ENCODE results near the gene PTRH2.

PTRH2 gene

DNA sequence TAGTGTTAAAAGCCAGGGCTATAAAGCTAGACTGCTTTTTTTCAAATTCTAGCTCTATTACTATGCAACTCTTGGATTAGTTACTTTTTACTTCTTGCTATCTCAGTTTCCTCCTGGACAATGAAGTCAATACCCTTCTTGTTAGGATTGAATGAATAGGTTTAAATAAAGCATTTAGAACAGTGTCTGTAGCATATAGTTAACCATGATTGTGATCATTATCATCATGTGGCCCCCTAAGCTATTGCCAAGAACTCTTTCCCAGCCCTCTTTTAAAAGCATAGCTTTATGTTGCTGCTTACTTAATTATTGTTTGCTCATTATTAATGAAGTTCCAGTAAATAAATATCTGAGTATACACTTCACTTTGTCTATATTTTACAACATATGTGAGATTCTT lies 4.7 kb upstream of the PTRH2 start:
- Histone ChIP-seq H3K4me2 (ENCODE audit: low read depth, low read length) (no peak overlapping the region), H3F3A (ENCODE audit: insufficient read depth, low read length) (peaks cover 7% of the 10 kb centered on the region; the same call in 1 of the 2 replicates), H3K27ac (ENCODE audit: low read length) (no peak overlapping the region), H3K4me3 (ENCODE audit: low read length) (no peak overlapping the region), H3K9me3 (replicated peaks; ENCODE audit: insufficient read depth, low read length) (no peaks in the 10 kb centered on the region), H3K9ac (ENCODE audit: low read length) (no peak overlapping the region), H3K36me3 (replicated peaks; ENCODE audit: insufficient read depth, low read length) (no peaks in the 10 kb centered on the region), H3K27me3 (replicated peaks; ENCODE audit: insufficient read depth, low read length) (no peaks in the 10 kb centered on the region), H3K9me2 (replicated peaks; ENCODE audit: insufficient read depth, low read length) (no peaks in the 10 kb centered on the region), H3K4me1 (ENCODE audit: low read length) (peaks cover 10% of the 10 kb centered on the region; the same call in 1 of the 2 replicates), H2AFZ (ENCODE audit: low read length) (no peak overlapping the region), H4K20me1 (ENCODE audit: insufficient read depth, low read length) (no peaks in the 10 kb centered on the region), H3K79me2 (ENCODE audit: low read length) (peaks cover 94% of the 10 kb centered on the region)
- no peak for DNase-seq
- TF ChIP-seq, protein P1, sequence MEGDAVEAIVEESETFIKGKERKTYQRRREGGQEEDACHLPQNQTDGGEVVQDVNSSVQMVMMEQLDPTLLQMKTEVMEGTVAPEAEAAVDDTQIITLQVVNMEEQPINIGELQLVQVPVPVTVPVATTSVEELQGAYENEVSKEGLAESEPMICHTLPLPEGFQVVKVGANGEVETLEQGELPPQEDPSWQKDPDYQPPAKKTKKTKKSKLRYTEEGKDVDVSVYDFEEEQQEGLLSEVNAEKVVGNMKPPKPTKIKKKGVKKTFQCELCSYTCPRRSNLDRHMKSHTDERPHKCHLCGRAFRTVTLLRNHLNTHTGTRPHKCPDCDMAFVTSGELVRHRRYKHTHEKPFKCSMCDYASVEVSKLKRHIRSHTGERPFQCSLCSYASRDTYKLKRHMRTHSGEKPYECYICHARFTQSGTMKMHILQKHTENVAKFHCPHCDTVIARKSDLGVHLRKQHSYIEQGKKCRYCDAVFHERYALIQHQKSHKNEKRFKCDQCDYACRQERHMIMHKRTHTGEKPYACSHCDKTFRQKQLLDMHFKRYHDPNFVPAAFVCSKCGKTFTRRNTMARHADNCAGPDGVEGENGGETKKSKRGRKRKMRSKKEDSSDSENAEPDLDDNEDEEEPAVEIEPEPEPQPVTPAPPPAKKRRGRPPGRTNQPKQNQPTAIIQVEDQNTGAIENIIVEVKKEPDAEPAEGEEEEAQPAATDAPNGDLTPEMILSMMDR (IDR thresholded peaks at IDR 0.05; ENCODE audit: low read length) = no peak
- TF ChIP-seq EZH2 (optimal IDR thresholded peaks at IDR 0.05; ENCODE audit: low read depth, low read length) (no peak), EZH2phosphoT487 (IDR thresholded peaks at IDR 0.05; ENCODE audit: low read length) (no peak)

DNA sequence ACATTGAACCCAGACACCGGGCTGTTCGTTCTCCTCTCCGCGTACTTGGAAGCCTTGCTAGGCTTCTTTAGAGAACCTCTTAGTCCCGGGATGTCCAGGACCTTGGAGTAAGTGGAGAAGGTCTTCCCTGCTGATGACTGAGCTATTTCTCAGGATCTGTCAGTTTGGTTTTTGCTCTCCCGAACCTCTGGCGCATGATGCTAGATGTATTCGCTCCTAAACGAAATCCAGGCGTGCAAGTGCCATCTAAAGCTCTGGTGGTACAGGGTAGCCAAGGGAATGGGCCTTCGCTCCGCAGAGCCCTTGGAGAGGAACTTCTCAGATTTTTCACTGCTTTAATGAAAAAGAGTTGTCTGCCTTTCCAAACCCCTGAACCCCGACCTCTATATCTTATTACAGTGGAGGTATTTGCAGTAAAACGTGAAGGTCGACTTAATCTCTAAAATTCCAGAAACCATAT lies 771 bp upstream of the PTRH2 start:
- H3K27ac ChIP-seq (ENCODE audit: low read length) = peak overlapping the region; percentile 81; the same call in 1 of the 2 replicates
- H3K9me3 ChIP-seq (replicated peaks; ENCODE audit: insufficient read depth, low read length) = no peaks in the 10 kb centered on the region
- 0 out of 2 replicates have a peak, but pooled peaks cover 3% of the 10 kb centered on the region for H3K36me3 ChIP-seq (replicated peaks; ENCODE audit: insufficient read depth, low read length)
- peak overlapping the region; percentile 83 for H2AFZ ChIP-seq (ENCODE audit: low read length)
- TF ChIP-seq, protein P1 (IDR thresholded peaks at IDR 0.05; ENCODE audit: low read length) = no peak
- TF ChIP-seq EZH2 (optimal IDR thresholded peaks at IDR 0.05; ENCODE audit: low read depth, low read length) = no peak
- no peak for TF ChIP-seq EZH2phosphoT487 (IDR thresholded peaks at IDR 0.05; ENCODE audit: low read length)
- peak overlapping the region; percentile 87 for H3K4me3 ChIP-seq (ENCODE audit: low read length)
- peak overlapping the region; percentile 89 for H3K9ac ChIP-seq (ENCODE audit: low read length)
- DNase-seq = no peak
- peaks cover 13% of the 10 kb centered on the region; the same call in 1 of the 2 replicates for H3F3A ChIP-seq (ENCODE audit: insufficient read depth, low read length)
- peaks cover 2% of the 10 kb centered on the region; the same call in 1 of the 2 replicates for H4K20me1 ChIP-seq (ENCODE audit: insufficient read depth, low read length)
- H3K4me1 ChIP-seq (ENCODE audit: low read length) = peaks cover 10% of the 10 kb centered on the region; the same call in 1 of the 2 replicates
- peak overlapping the region; percentile 81 for H3K4me2 ChIP-seq (ENCODE audit: low read depth, low read length)
- H3K79me2 ChIP-seq (ENCODE audit: low read length) = peaks cover 97% of the 10 kb centered on the region
- H3K9me2 ChIP-seq (replicated peaks; ENCODE audit: insufficient read depth, low read length) = no peaks in the 10 kb centered on the region
- H3K27me3 ChIP-seq (replicated peaks; ENCODE audit: insufficient read depth, low read length) = no peaks in the 10 kb centered on the region

DNA sequence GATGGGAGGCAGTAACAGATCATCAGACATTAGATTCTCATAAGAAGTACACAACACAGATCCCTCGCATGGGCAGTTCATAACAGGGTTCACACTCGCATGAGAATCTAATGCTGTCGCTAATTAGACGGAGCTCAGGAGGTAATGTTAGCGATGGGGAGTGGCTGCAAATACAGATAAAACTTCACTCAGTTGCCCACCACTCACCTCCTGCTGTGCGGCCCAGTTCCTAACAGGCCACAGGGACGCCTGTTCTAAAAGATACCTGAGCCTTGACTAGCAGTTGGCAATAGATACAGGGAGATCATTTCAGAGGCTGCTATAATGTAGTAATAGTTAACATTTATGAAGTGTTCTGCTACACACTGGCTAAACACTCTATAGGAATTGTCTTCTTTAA lies 4.9 kb downstream of the PTRH2 start:
- TF ChIP-seq EZH2 (optimal IDR thresholded peaks at IDR 0.05; ENCODE audit: low read depth, low read length) (no peak), EZH2phosphoT487 (IDR thresholded peaks at IDR 0.05; ENCODE audit: low read length) (no peak)
- TF ChIP-seq, protein P1 (IDR thresholded peaks at IDR 0.05; ENCODE audit: low read length) = no peak
- Histone ChIP-seq H3K9me3 (replicated peaks; ENCODE audit: insufficient read depth, low read length) (no peaks in the 10 kb centered on the region), H3K36me3 (replicated peaks; ENCODE audit: insufficient read depth, low read length) (peaks cover 17% of the 10 kb centered on the region; the same call in 1 of the 2 replicates), H4K20me1 (ENCODE audit: insufficient read depth, low read length) (peaks cover 18% of the 10 kb centered on the region), H3K9me2 (replicated peaks; ENCODE audit: insufficient read depth, low read length) (no peaks in the 10 kb centered on the region), H3K9ac (ENCODE audit: low read length) (no peak overlapping the region), H3K4me1 (ENCODE audit: low read length) (no peaks in the 10 kb centered on the region; the same call in 1 of the 2 replicates), H3K27me3 (replicated peaks; ENCODE audit: insufficient read depth, low read length) (no peaks in the 10 kb centered on the region), H3K27ac (ENCODE audit: low read length) (no peak overlapping the region), H3F3A (ENCODE audit: insufficient read depth, low read length) (0 out of 2 replicates have a peak, but pooled peaks cover 13% of the 10 kb centered on the region), H3K4me3 (ENCODE audit: low read length) (no peak overlapping the region), H3K4me2 (ENCODE audit: low read depth, low read length) (no peak overlapping the region), H3K79me2 (ENCODE audit: low read length) (peaks cover 99% of the 10 kb centered on the region), H2AFZ (ENCODE audit: low read length) (no peak overlapping the region)
- no peak for DNase-seq
